Body of pancreas (tissue), 4 donors: ENCODE results near the gene COL18A1. TPM values are rescaled to one million over a fixed set of nuclear protein-coding genes. Genes with fewer than 3 reads are reported as not detected.

Experiments used
- microRNA-seq, 2 donors: library from miRNA; unstranded; fragments of <30 nt; microRNA quantifications; one replicate each; pipeline ENCODE4, GENCODE V29; 2016; ENCODE audit warnings: borderline number of aligned reads in 2 of 2, borderline replicate concordance in 2 of 2
- small RNA-seq: library from RNA; depleted of rRNA; stranded (forward); fragments of <200 nt; gene quantifications from one replicate; pipeline ENCODE3, GENCODE V24; 2016
- total RNA-seq, 2 donors: library from RNA; depleted of rRNA; stranded (reverse); fragments of >200 nt; gene quantifications; one replicate each; pipeline ENCODE4 v1.1.0, GENCODE V29; 2016

The COL18A1 gene
- total RNA-seq, 2 donors from 2014 or later: 108 to 284 TPM

Small RNA genes lying within 50 kb of the gene (microRNA-seq; reads per million reads assigned to microRNA genes)
- 5.1 to 6.7 reads per million in 2 donors for gene MIR6815

Small RNA genes lying within 50 kb of the gene (small RNA-seq; reads per million reads assigned to genes)
- gene MIR6815 (not detected), gene MTCO1P3 (not detected)

Other genes starting within 250 kb of the COL18A1 start
- 10 to 100 TPM; 16.3 to 46.1 TPM for gene POFUT2, start 117.3 kb upstream of the COL18A1 start, total RNA-seq
- 1 to 10 TPM; 2.6 to 7.0 TPM for gene SLC19A1, start 137.3 kb downstream of the COL18A1 start, total RNA-seq
- 1 to 10 TPM; 1.3 to 4.6 TPM for gene PCBP3, start 238.6 kb downstream of the COL18A1 start, total RNA-seq